LNCAP (cell line): Measurements from ENCODE around the gene GPC4.

Experiments
- TF ChIP-seq, protein P1 (sequence below): fragments of 450-650 bp; IDR thresholded peaks from 2 replicates; pipeline ENCODE4 v1.5.1; 2017; ENCODE audit warnings: mild to moderate bottlenecking

GPC4 gene

DNA sequence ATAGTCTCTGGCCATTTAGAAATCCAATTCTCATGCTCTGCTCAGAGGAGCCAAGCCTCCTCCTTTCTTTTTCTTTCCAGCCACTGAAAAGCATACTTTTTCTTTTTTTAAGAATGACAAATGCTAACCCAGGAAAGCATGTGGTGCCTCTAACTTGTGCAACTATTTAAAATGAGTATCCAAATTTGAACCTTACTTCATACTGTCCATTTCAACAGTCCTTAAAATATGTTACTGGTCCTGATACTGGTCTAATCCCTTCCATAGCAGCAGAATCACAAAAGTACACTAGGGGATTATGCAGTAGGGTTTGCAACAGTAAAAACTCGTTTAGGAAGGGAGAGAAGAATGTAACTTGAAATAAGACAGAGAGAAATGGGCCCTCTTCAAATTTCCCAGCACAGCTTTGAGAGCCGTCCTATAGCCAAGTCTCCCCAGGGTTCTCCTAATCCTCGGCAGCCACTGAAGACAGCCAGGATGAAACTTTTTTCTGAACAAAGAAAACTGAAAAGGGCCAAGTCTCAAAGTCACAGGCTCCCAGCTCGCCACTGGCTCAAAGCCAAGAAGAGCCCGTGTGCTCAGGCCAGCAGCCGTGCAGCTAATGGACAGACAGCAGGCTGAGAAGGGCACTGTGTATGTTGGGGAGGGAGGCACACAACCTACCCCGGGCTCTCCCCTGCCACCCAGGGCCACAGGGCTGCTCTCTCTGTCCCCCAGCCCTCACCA lies 39.5 kb downstream of the GPC4 start:
- TF ChIP-seq, protein P1, sequence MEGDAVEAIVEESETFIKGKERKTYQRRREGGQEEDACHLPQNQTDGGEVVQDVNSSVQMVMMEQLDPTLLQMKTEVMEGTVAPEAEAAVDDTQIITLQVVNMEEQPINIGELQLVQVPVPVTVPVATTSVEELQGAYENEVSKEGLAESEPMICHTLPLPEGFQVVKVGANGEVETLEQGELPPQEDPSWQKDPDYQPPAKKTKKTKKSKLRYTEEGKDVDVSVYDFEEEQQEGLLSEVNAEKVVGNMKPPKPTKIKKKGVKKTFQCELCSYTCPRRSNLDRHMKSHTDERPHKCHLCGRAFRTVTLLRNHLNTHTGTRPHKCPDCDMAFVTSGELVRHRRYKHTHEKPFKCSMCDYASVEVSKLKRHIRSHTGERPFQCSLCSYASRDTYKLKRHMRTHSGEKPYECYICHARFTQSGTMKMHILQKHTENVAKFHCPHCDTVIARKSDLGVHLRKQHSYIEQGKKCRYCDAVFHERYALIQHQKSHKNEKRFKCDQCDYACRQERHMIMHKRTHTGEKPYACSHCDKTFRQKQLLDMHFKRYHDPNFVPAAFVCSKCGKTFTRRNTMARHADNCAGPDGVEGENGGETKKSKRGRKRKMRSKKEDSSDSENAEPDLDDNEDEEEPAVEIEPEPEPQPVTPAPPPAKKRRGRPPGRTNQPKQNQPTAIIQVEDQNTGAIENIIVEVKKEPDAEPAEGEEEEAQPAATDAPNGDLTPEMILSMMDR, result no peak

DNA sequence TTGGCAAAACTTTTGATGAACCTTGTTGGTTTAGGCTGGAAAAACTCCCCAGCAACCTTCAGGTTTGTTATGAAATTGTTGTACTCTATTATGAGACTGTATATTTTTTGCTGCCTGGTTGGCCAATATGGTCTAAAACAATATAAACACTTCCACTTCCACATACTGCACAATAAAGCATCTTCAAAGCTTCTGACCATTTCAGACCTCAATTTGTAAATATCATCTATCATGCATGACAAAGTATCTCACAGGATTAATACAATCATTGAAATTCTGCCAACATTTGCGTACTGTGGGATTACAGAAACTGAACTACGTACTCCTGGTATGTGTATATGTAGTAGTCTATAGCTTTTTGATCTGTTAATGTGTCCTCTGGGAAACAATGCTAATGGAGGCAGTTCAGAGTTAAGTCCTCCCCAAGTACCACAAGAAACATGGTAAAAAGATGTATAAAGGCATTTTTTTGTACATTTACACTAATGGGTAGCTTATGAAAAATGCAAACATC lies 40.4 kb downstream of the GPC4 start:
- TF ChIP-seq, protein P1, result no peak

DNA sequence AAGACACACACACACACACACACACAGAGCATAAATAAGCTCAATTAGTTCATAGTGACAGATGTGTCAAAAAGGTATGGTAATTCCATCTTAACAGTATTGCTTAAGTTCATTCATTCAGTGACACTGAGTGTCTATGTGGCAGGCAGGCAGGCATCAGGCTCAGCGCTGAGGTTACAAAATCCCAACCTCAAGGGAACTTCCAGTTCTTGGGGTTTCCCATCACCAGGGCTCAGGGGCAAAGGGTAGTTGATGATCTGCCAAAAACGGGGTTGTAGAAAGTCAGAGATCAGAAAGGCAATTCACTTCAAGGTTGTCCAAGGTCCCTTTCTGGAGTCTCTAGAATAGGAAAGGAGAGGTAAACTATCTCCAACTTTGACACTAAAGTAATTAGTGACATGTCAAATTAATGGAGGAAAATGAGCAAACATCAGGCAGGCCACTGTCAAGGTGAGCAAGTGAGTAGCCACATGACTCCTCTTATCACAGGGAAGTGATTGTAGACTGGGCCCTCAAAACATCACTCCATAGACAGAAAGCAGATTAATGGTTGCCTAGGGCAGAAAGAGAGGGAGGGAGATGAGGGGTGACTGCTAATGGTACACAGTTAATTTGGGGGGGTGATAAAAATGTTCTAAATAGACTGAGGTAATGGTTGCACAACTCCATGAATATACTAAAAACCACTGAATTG lies 41.8 kb downstream of the GPC4 start:
- TF ChIP-seq, protein P1, result no peak

DNA sequence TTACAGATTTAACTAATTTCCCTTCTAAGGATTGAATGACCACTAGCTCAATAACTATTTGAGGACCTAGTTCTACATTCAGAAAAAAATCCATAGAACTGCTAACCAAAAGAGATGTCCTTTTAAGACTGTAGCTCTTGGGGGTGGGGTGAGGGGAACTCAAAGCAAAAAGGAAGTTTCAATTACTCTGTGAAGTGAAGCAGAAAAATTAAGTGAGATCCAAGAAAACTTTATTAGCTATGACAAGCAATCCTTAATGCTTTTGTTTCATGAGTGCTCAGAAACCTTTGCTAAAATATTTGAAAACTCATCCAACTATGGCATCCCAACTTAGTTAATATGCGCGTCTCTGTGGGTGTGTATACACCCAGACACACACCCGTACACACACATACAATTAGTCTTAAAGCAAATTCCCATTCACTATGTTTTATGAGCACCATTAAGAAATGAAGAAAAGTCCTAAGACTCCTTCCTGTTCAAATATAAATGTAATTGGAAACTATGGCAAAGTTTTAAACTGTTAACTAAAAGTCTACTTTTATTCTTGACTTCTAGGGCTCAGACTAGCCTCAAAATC lies 44.5 kb downstream of the GPC4 start:
- TF ChIP-seq, protein P1, result no peak

DNA sequence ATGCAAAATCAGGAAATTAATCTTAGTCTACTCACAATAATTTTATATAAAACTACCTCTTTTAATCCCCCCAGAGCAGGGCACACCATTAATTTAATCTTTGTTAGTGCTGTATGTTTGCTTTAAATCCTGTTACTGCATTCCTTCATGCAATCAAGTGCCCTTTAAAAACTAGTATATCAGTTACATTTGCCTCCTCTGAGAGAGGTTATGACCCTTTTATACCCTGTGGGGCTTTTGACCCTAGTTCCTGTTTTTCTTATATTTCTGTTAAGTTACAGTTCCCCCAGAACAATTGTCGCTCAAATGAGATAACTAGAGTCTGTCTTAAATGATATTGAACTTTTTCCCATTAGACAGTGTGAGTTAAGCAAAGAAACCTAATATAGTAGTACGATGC lies 46.2 kb downstream of the GPC4 start:
- TF ChIP-seq, protein P1, result no peak

DNA sequence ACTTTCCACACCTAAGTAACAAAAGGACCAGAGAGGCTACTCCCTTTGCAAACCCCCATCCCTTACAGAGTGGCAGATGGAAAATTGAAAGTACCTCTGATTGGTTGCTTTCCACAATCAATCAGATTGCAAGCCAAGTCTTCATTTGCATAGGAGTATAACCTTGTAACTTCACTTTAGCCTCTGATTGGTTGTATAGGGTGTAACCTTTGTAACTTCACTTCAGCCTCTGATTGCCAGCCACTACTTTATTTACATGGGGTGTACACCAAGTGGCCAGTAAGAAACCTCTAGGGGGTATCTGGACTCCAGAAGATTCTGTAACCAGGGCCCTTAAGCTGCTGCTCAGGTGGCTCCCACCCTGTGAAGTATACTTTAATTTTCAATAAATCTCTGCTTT lies 48.6 kb downstream of the GPC4 start:
- TF ChIP-seq, protein P1, result no peak

DNA sequence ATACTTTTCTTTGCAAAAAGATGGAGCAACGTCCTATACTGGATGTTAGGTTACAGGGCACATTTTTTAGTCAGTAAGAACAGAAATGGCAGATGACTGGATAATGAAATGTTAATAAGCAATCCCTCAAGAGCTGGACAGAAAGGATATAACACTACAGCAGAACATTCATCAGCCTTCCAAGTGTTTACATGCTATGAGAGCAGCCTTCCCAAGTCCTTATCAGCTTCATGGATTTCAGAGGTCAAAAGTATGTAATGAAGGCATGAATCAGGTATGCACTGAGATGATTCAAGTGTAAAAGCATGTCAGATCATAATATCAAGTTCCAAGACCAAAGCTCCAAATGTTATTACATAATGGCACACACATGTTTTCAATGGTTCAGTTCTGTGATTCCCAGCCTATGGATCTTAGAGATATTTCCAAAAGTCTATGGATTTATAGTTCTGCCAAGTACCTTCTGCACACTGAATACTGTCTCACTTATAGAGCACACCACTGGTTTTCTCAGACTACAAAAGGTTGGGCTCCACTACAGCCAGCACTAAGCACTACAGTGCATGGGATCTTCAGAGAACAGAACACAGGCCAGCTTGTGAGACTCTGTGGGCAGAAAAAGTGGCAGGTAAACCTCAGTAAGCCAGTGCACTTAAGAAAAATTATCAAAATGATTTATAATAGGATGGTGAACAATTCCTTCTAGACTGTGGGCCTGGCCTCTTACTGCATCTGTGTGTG lies 49.2 kb downstream of the GPC4 start:
- TF ChIP-seq, protein P1, result no peak
